Superior temporal gyrus (tissue), 1 donor: ENCODE data around the gene RHOT1.
"Not testable (repeated sequence)": the region's sequence is repeated elsewhere in the genome, so short reads cannot be mapped to it uniquely, and the experiment has no call there.

Source experiments
- DNase-seq: peaks from one replicate; pipeline ENCODE4 v3.0.0-alpha.2; 2016; ENCODE audit errors: extremely low spot score

RHOT1 gene

DNA sequence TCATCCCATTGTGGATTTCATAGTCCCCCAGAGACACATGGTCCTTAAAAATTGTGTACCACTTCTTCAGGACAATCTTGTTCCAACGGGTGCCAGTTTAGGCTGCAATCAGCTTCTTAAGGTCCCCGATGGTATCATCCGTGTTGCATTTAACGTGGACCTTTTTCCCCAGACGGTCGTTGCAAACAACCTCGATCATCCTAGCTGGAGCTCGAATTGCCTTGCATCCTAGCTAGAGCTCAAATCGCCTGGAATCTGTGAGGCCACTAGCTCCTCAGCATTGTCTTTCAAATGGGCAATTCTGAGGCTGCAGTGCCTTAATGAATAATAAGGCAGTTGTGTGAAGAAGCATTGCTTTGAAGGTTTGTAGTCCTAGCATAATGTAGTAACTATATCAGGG is 85.6 kb downstream of the RHOT1 start:
- DNase-seq: no peak

DNA sequence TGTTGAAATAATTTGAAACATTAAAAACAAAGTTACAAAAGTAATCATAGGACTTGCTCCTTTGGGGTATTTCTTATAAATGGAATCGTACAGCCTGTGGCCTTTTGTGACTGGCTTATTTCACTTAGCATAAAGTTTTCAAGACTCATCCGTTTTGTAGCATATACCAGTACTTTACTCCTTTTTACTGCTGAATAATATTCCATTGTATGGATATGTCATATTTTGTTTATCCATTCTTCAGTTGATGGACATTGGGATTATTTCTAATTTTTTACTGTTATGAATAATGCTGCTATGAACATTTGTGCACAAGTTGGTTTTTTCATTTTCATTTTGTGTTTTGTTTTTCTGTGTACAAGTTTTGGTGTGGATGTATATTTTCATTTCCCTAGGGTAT is 93.3 kb downstream of the RHOT1 start:
- DNase-seq: no peak

DNA sequence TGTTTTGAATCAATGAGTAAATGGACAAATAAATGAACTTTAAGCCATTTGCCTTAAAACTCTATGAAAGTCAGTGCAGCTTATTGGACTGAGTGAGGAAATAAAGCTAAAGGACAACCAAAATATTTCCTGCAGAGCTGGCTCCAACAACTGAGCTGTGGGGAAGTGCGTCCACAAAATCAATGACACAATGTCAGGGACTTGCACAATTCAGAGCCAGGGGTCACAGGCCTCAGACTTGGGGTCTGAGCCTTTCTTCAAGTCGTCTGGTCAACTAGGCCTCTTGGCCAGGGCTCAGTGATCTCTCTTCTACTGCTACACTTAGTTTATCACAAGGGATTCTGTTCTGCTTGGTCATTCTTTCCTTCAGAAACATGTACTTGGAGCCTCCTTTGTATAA is 97.2 kb downstream of the RHOT1 start:
- no peak for DNase-seq

DNA sequence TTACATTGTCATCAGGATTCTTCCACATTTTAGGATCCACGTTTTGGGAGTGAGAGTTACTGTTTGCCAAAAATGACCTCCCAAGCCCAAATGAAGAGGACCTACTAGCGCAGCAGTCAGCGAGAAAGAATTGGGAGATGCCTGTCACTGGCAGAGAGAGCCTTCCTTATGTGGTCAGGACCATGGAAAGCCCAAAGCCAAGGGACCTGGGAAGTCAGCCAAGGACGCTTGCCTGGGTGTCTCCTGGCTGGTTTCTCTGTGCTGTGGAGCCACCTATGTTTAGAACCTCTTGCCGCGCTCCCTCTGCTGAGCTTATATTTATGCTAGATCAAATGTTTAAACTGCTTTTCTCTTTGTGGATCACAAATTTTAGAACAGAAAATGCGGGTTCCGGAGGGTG is 98.4 kb downstream of the RHOT1 start:
- no peak for DNase-seq

DNA sequence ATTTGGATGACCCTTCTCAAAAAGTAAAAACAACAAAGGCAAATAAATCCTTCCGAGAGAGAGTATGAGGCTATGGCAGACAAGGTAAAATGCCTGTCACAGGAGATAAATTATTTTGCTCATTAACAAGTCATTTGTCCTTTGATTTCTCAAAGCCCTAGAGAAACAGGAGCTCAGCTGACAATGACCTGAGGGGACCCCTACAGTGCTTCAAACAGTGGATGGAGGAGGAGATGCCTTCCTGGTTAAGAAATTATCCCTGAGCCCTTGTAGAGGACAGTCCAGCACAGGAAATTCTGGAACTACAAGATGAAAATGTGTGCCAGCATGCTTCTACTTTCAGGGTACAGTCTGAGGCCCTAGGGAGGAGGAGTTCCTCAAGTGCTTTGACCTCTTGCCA is 99.3 kb downstream of the RHOT1 start:
- DNase-seq: no peak

DNA sequence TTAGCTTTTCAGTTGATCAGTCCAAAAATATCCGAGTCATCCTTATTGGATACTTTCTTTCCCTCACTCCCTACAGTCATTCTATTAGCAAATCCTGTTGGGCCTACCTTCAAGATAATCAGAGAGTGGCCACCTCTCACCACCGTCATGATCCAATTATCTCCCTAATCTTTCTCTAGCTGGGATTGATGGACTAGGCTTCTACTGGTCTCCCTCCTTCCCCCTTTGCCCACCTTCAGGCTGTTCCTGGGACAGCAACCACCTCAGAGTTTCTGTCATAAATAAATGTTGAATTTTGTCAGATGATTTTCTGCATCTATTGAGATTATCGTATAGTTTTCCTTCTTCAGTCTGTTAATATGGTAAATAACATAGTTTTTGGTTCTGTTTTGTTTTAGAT is 107.2 kb downstream of the RHOT1 start:
- no peak for DNase-seq

DNA sequence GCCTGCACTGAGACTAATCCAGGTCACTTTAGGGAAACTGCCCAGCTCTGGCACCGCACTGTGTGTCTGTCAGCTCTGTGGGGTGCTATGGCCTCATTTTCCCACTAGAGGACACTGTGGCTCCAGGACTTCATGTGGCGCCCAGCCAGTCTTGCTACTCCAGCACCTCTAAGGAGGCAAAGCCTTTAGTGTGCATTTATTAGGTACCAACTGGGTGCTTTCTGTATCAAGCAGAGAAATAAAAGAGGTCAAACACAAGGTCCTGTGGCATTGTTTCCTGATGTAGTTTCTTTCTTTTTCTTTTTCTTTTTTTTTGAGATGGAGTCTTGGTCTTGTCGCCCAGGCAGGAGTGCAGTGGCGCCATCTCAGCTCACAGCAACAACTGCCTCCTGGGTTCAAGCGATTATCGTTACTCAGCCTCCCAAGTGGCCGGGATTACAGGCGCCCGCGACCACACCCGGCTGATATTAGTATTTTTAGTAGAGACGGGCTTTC is 110.9 kb downstream of the RHOT1 start:
- DNase-seq: peak; percentile 93

DNA sequence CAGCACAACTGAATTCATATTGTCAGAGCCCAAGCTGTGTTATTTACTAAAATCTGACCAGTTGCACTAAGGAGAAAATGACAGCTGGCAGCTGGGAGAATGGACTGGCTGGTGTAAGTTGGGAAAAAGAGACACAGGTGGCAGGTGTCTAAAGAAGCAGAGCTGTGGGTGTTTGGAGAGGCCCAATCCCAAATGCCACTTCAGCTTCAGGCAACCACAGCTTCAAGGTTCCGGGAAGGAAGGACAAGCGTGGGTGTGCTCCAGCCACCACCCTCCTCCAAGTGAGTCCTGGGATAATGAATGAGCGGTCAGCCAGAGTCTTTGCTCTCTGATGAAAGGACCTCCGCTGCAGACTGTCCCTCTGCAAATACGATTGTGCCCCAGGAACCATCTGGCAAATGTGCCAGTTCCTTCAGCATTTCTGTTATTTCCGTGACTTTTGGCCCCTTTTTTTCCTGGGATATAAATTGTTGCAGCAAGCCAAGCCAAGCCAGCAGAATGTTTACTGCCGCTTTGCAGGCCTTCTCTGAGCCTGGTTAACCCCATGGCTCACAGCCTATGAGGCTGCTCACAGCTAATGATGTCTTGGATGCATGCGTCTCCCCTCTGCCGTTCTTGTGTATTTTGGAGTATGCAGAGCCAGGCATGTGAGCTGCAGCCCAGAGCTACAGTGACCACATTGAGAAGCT is 113.9 kb downstream of the RHOT1 start:
- DNase-seq: no peak

DNA sequence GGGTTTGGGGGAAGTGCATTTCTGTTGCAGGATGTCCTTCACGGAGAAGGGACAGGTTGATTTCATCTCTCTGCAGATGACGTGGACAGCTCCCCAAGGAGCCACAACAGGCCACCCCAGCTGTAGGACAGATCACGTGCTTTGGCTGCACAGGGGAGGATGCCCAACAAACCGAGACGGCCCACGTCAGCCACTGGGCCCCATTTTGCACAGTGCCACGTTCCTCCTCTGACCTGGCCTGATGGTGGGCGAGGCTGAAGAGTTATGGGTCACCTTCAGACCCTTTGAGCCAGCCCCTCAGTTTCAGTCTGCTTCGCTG is 114.4 kb downstream of the RHOT1 start:
- no peak for DNase-seq

DNA sequence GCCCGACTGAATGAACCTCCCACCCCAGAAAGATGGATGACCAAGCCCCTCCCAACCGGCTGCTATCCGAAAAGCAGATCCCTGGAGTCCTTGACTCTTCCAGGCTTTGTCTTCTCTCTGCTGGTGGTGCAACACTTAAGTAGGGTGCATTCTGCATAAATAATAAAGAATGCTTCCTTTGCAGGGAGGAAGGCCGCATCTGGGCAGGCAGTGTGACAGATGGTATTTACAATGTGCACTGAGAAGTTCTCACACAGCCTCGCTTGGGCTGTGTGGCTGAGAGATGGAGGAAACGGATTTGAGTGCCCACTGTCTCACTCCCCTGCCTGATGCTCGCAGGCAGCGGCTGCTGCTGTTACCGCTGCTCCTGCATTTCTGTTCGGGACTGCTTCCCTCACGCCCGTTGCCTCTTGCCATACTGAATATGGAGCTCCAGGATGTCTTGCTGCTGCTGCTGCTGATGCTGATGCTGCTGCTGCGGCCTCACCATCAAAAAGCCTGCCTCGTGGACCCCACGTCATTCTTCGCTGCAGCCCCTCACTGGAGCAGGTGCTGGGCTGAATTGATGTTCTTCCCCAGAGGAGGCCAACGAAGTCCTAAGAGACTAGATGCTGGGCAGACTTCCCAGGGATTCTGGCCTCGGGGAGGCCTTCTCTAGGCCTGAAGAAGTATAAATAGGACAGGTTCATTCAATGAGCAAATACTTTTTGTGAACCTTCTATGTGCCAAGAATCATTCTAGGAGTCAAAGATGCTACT is 116.3 kb downstream of the RHOT1 start:
- DNase-seq: peak; percentile 72

DNA sequence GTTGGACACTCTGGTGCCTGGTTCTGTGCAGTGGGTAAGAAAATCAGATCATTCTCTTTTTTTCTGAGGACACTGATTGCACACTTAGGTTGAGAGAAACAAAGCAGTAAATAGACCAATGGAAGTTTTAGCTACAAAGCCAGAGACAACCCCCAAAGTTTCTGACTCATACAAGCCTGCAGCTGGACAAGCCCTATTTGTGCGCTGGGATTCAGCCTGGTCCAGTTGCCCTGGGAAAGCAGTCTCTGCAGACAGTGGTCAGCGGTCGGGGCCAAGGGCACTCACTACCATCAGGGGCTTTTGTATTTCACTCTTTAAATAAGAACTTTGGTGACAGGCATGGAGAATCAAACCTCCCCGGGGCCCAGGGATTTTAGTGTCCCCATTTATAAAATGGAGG is 117.3 kb downstream of the RHOT1 start:
- peak; percentile 75 for DNase-seq

DNA sequence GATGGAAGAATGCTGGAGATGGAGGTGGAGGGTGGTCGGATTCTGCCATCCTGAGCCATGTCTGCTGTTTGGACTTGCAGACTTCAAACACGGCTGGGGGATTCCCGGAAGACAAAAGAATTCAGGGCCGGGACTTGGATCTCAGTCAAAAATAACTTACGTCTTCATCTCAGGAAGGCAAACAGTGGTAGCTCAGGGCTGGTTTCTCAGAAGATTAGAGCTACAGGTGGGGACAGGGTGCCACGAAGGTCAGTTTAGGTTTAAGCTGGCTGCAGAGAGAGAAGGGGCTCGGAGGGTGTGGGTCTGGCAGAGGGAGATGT is 119.1 kb downstream of the RHOT1 start:
- no peak for DNase-seq

DNA sequence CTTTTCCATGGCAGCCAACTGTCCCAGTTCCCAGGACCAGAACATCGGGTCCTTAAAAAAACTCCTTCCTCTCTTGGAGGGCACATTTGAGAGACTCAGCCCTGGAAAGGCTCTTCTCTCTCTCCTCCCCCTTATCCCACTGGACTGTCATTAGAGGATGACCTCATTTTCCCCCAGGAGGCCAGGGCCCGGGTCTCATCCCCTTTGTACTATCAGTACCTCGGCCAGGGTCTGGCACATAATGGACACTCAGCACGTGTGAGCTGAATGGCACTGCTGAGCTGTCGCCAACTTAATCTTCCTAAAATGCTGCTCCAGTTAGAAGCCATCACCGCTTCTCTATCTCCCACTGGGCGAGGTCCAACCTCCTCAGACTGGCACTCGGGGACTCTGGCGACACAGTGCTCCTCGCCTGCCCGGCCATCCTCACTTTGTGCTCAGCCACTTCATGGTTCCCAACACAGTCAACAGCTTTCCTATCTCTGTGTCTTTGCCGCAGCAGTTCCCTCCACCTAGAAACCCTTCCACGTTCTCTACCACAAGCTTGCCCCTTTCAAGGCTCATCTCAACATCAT is 119.7 kb downstream of the RHOT1 start:
- no peak for DNase-seq

DNA sequence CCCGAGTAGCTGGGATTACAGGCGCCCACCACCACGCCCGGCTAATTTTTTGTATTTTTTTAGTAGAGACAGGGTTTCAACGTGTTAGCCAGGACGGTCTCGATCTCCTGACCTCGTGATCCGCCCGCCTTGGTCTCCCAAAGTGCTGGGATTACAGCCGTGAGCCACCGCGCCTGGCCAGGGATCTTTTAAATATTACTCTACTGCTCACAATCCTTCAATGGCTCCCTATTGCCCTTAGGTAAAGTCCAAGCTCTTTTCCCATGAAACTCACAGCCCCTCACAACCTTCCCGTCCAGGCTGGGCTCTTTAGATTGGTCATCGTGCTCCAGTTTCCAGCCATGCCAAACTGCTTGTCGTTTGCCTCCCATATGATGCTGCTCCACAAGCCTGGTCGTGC is 121.2 kb downstream of the RHOT1 start:
- DNase-seq: not testable (repeated sequence)

DNA sequence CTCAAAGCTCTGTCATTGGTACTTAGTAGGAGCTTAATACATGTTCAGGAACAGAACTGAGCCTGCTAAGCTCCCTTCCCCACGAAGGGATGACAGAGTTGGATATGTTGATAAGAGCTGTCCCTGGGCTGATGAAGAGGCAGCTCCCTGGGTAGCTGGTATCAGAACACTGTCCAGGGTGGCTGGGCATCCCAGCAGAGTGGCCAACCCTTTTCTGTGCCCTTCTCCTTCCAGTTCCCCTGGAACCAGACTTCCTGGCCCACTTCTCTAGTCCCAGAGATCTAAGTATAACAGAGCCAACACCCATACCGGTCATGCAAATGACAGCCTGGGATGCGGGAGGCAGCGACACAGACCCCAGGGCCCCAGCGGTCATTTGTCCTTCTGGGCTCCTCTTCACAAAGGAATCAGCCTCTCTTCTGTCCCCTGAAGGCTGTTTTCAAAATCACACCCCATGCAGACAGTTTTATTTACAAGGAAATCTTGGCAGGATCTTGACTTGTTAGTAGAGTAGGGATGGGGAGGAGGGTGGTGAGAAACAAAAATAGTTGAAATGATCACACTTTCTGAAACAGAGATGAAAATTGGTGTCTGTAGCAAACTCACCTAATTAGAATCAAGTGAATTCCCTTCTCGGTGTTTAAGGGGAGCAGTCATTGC is 122.0 kb downstream of the RHOT1 start:
- peak; percentile 61 for DNase-seq

DNA sequence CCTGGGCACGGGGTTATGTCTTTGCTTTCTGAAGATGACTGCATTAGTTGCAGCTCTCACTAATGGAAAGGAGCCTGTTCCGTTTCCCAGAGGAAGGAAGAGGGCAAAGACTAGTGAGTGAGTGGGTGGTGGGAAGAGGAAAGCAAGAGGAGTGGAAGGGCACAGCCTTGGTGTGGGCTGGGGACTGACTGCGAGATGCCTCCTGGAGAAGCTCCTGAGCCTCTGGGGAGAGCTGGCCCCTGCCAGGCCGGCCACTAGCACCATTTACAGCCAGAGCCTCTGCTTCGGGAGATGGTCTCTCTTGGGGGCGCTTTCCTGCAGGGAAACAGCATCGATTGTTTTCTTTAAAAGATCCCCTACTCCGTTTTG is 122.5 kb downstream of the RHOT1 start:
- DNase-seq: no peak

DNA sequence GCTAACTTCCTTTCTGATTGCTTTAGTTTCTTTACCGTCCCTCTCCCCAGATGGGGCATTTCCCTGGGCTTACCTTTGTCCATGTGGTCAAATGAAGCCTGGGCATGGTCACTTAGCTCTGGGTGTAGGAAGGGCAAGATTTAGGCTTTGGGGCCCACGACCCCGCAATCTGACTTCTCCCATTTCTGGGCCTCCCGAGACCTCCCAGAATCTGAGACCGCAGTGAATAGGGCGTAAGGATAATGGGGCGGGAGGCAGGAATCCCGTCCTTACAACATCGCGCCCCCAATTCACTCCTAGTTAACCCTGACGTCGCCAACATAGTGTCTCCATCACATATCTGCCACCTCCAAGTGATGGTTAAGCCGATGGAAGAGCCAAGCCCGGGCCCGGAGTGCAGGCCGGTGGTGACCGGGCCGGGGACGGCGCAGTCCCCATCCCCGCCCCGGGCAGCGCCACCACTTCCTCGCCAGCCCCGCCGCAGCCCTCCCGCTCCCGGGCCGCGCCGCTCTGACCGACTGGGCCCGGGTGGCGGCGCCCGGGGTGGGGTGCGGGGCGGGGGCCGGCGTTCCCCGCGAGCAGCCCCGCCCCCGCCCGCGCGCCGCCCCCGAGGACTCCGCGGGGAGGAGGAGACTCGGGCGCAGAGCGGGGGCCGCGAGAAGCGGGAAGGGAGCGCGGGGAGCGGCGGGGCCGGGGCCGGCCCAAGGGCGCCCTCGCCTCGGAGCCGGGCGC is 123.1 kb downstream of the RHOT1 start, which contains the start of gene RHBDL3:
RHBDL3 (plus strand) TSS at position 641 of the 732 bp plus-strand sequence. CDS start 358 bp downstream, outside the sequence.
- no peak for DNase-seq

DNA sequence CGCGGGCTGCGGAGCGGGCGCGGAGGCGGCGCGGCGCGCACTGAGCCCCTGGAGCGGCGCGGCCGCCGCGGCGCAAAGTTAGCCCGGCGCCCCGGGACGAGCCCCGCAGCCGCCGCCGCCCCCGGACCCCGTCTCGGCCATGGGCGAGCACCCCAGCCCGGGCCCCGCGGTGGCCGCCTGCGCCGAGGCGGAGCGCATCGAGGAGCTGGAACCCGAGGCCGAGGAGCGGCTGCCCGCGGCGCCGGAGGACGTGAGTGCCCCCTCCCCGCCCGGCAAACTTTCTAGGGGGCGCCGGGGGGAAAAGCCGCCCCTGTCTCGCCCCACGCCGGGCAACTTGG is 123.7 kb downstream of the RHOT1 start:
- no peak for DNase-seq

DNA sequence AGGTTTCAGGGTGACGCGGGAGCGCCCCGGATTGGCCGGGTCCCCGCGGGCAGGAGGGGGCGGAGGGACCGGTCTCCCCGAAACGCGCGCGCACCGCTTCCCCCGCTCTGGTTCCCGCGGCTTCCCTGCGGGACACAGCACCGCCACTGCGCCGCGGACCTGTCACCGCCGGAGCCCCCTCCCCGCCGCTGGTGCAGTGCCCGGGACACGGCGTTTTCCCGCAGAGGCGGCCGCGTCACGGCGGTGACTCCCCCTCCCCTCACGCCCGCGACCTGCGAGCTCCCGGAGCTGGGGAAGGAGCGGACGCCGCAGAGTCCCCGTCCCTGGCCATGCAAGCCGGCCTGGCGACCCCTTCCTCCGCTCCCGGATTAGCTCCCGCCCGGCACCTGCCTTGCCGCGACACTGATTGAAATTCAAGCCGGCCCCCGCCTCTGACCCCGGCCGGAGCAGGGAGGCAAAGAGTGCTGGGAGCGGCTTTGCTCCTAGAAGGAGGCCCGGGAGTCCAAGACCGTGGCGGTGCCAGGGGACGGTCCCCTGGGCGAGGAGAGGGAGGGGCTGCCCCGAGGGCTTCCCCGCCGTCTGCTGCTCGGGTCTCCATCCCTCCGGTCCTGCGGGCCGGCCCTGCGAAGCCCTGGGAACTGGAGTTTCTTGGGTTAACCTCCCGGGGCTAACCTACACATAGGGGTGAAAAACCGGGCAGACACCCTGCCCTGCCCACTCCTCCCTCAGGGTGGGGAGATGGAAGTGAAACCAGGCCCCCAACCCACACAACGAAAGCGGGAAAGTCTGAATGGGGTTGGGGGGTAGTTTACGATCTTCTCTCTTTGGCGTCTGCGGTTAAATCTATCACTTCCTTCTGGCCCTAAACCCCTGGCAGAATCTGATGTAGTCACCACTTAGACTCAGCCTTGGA is 124.3 kb downstream of the RHOT1 start:
- DNase-seq: no peak

DNA sequence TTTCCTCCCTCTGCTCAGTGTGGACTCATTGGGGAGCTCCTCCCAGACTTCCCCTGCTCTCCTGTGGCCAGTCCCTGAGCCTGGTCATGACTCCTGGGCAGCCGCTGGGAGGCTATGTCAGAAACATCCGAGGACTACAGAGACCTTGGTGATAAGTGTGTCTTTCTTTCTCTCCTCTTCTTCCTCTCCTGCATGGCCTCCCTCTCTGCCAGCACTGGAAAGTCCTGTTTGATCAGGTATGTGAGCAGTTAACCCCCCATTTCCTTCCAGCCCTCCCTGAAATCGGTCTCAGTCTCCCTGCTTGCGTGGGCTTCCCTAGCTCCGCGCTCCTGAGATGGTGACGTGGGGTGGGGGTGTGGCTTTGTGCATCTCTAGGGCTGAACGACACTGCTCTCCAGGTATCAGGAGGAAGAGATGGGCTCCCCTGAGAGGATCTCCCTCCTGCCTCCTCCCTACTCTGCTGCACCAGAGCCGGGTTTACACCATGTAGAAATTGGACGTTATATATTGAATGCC is 125.4 kb downstream of the RHOT1 start:
- DNase-seq: no peak

DNA sequence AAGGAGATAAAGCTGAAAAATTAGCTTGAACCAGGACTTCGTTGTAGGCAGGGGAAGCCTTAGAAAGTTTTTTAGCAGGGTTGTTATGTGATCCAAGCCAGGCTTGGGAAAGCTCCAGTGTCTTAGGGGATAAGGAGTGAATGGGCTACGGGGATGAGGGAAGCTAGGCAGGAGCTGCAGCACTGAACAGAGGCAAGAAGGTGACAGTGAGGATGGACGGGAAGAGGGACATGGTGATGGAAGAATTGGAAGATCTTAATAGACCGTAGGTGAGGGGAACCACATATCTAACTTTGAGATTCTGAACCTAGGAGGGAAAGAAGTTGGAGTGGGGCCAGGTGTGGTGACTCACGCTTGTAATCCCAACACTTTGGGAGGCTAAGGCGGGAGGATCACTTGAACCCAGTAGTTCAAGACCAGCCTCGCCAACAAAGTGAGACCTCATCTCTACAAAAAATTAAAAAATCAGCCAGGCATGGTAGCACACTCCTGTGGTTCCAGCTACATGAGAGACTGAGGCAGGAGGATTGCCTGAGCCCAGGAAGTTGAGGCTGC is 126.5 kb downstream of the RHOT1 start:
- DNase-seq: no peak
